Activated T-helper 17 cell treated with anti-CD3 and anti-CD28 coated beads, Interleukin-2, amount 50 U/mL, for 72 hours (primary cell): ENCODE measurements around the gene RPS21. TPM values are rescaled to one million over a fixed set of nuclear protein-coding genes. Genes with fewer than 3 reads are reported as not detected.
A peak's percentile ranks its signal among the peaks of the same experiment; 100 is the strongest.

Experiments used
- ATAC-seq: fragments of 150-1000 bp; cut with Tn5 transposase; replicated peaks from 2 replicates; pipeline ENCODE4 v1.10.0; 2021; ENCODE audit warnings: mild to moderate bottlenecking, moderate library complexity
- H3K27ac Mint-ChIP-seq: one replicate; pipeline ENCODE4 v1.8.0; 2022; ENCODE audit warnings: mixed read lengths
- H3K27me3 Mint-ChIP-seq: one replicate; pipeline ENCODE4 v1.8.0; 2022; ENCODE audit warnings: mixed read lengths
- H3K36me3 Mint-ChIP-seq: one replicate; pipeline ENCODE4 v1.8.0; 2022; ENCODE audit warnings: low read depth, mild to moderate bottlenecking, mixed read lengths
- H3K4me1 Mint-ChIP-seq: one replicate; pipeline ENCODE4 v1.8.0; 2022; ENCODE audit warnings: mixed read lengths
- H3K4me3 Mint-ChIP-seq: one replicate; pipeline ENCODE4 v1.8.0; 2022; ENCODE audit warnings: mild to moderate bottlenecking, mixed read lengths
- H3K9me3 Mint-ChIP-seq: one replicate; pipeline ENCODE4 v1.8.0; 2022; ENCODE audit warnings: mixed read lengths
- total RNA-seq, 2 donors: library from RNA; stranded (reverse); gene quantifications; one replicate each; pipeline ENCODE4 v1.2.3, GENCODE V29; 2022

Gene RPS21
- total RNA-seq, 2 donors from 2014 or later: 2,323 to 2,749 TPM

DNA sequence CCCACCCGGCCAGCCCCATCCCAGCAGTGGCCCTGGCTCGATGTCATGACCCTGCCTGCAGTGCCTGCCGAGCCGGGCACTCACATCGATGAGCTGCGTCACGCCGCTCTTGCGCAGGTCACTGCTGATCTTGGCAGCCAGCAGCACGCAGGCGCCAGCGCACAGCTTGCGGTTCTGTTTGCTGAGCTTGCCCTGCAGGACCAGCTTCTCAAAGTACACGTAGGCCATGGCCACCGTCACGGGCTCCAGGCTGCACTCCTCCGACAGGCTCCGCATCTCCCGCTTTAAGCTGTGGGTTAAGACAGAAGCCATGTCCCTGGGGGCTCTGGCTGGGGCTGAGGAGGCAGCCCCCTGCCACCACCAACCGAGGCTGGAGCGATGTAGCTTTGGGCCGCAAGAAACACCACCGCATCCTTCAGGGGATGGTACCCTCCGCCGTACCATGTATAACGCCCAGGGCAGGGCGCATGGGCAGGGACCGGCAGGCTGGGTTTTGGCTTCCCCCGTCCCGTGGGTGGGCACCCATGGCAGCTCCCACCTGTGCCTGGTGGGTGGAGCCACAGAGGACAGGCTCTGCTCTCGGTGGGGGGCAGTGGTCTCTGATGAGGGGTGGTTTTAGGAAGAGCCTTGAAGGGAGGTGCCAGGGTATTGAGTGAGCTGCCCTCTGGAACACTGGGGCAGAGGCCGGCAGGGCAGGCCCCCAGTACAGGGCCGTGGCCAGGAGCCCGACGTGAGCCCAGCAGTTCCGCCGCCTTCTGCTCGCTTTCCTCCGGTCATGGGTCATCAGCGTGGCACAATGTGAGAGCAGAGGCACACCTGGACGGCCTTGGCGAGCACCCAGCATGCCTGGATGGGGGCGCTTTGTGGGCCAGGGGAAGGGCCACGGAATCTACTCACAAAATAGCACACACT is 4.5 kb downstream of the RPS21 start:
- no peaks in the 10 kb centered on the region for H3K27me3 Mint-ChIP-seq
- no peaks in the 10 kb centered on the region for H3K9me3 Mint-ChIP-seq
- ATAC-seq: no peak
- H3K4me3 Mint-ChIP-seq: no peak overlapping the region
- H3K36me3 Mint-ChIP-seq: peaks cover 42% of the 10 kb centered on the region
- peaks cover 6% of the 10 kb centered on the region for H3K4me1 Mint-ChIP-seq
- H3K27ac Mint-ChIP-seq: no peak overlapping the region

DNA sequence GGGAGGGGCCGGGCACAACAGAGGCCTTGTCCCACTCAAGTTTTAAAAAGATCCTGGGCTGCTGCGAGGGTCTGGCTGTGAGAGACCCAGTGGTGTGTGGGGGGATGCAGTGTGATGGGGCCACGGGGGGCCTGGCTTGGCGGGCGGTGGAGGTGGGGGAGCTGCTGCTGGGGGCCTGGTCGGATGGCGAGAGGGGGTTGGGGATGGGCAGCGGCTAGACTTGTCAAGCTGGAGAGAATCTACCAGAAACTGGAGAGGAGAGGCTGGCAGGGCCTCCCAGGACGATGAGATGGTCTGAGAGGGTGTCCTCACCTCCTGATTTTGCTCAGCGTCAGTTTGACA is 5.1 kb downstream of the RPS21 start:
- H3K27ac Mint-ChIP-seq: no peak overlapping the region
- H3K36me3 Mint-ChIP-seq: peaks cover 37% of the 10 kb centered on the region
- ATAC-seq: no peak
- H3K9me3 Mint-ChIP-seq: no peaks in the 10 kb centered on the region
- peaks cover 6% of the 10 kb centered on the region for H3K4me1 Mint-ChIP-seq
- H3K4me3 Mint-ChIP-seq: no peak overlapping the region
- no peaks in the 10 kb centered on the region for H3K27me3 Mint-ChIP-seq

DNA sequence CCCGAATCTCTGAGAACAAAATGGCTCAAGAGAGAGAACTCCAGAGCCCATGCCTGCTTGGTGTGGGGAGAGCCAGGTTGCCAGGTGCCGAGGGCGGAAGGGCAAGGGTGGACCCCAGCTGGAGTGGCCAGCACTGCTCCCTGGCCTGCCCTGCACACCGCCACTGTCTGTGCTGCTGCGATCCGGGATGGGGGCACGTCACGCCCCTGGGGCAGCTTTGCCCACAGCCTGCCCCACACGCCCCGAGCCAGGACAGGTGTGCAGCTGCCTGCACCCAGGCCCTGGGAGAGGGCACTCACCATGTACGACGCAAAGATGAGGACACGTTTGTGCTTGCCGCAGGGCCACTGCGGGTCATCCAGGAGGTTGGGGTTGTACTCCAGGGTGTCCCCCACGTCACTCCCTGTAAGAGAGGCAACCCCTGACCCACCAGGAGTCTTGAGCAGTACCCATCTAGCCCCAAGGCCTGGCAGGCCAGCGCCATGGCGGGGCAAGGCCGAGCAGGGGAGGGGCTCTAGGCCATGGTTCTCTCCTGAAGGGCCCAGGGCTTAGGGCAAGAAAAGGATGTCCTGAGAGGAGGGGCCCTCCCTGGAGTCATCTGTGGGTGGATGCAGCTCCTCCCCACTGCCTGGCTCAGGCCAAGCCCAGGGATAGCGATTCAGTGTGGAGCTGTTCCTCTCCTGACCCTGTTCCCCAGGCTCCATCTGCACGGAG is 5.9 kb downstream of the RPS21 start:
- H3K4me1 Mint-ChIP-seq: peaks cover 6% of the 10 kb centered on the region
- no peaks in the 10 kb centered on the region for H3K27me3 Mint-ChIP-seq
- H3K36me3 Mint-ChIP-seq: peaks cover 30% of the 10 kb centered on the region
- no peak overlapping the region for H3K27ac Mint-ChIP-seq
- no peak overlapping the region for H3K4me3 Mint-ChIP-seq
- H3K9me3 Mint-ChIP-seq: no peaks in the 10 kb centered on the region
- peak; percentile 3 for ATAC-seq

DNA sequence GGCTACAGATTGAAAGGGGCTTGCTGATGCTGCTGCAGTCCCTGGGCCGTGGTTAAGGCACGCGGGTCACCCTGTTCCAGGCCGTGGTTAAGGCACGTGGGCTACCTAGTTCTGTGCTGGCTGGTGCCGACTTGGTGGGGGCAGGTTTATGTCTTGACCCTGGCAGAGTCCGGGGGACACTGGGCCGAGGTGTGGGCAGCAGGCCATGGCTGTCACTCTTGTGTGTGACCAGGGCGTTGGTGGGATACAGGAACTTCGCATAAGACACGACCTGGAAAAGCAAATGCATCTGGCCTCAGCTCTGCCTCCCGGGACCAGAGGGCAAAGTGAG is 6.4 kb downstream of the RPS21 start:
- Mint-ChIP-seq H3K36me3 (peaks cover 24% of the 10 kb centered on the region), H3K4me1 (peaks cover 6% of the 10 kb centered on the region), H3K9me3 (no peaks in the 10 kb centered on the region), H3K4me3 (no peak overlapping the region), H3K27me3 (no peaks in the 10 kb centered on the region), H3K27ac (no peak overlapping the region)
- peak; percentile 9 for ATAC-seq

DNA sequence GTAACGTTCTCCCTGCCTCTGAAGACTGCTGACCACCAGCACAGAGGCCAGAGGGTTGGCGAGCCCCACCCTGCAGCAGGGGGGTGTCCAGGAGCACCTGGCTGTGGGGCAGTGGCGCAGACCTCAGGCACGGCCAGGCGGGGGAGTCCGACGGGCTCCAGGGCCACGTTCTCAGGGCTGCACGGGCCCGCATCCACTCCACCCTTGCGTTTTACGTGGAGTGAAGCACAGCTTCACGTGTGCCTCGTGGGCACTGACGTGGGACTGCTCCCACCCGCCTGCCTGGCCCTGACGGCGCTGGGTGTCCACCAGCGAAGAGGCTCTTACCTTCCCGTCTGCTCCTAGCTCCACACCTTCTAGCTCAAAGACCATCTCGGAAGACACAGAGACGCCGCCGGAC is 6.9 kb downstream of the RPS21 start:
- ATAC-seq: no peak
- Mint-ChIP-seq H3K4me1 (peaks cover 5% of the 10 kb centered on the region), H3K36me3 (peaks cover 19% of the 10 kb centered on the region), H3K27me3 (no peaks in the 10 kb centered on the region), H3K4me3 (no peak overlapping the region), H3K27ac (no peak overlapping the region), H3K9me3 (no peaks in the 10 kb centered on the region)

DNA sequence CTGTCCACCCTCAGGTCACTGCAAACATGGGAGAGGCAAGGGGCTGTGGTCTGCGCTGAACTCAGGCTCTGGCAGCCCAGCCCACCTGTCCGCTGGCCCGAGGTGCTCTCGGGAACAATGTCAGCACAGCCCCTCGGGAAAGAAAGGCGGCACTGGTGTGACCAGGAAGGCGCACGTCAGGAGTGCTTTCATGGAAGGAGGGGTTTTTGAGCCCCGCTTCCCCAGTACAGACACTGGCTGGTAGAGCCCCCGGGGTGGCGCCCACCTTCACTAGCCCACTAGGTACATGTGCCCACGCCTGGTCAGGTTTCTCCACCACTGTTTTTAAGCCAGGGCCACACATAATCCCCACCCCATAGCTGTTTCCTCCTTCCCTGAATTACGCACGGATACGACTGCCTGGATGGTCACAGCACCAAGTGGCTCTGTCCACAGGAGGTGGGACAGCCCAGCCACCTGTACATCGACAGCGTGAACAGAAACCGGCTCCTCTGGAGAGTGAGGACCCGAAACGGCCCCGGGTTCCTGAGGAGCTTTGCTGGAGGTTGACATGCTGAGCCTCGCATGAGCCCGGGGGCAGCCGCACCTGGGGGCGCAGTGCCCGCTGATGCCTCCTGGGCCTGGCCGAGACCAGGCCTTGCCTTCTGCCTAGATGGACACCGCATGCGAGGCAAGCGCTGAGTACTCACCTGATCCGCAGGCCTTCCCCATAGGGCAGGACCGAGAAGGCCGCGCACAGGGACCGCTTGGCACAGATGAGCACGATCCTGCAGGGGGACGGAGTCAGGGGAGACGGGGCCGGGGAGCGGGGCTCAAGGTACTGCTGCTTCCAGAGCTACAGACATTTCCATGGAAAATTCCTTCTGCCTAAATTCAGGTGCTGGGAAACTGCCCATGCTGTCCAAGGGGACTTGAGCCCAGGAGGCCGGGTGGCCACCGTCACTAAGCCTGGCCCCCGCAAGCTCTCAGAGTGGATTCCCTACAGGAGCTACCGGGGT is 7.6 kb downstream of the RPS21 start:
- Mint-ChIP-seq H3K9me3 (no peaks in the 10 kb centered on the region), H3K27ac (no peak overlapping the region), H3K4me1 (no peaks in the 10 kb centered on the region), H3K4me3 (no peak overlapping the region), H3K27me3 (no peaks in the 10 kb centered on the region), H3K36me3 (peaks cover 12% of the 10 kb centered on the region)
- no peak for ATAC-seq

DNA sequence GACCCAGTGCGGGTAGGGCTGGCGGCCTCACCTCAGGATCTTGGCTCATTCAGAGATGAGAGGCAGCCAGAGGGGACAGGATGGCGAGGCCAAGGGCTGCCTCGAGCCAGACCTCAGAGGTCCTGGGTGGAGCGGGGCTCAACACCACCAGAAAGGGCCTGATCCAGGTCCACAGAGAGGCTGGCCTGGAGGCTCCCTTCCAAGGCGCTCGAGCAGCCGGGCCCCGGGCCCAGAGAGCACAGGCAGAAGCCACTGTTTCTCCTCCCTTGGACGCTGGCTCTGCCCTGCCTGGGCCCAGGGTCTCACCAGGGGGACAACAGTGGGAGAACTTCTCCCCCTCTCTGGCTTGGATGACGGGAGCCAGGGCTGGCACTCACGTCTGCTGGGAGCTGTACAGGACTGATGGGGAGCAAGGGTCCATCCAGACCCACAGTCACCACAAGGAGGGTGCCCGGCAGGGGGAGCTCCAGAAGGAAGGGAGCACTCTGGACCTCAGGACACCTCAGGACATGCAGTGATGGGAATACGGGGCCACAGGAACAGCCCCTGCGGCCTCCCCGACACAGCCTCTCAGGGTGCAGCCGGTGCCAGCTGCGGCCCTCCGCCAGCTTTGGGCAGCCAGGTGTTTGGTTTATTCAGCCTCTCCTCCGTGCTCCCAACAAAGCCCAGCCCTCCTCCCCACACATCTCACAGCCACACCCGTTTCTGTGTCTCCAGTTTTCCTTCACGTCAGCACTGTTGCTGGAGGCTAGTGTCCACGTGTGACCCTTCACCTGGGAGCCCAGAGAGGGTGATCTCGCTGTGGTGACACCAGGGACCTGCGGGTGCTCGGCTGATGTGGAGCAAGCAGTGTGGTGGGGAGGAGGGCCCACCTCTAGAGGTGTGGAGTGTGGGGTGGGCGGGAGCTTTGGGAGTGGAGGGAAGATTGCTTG is 8.7 kb downstream of the RPS21 start:
- Mint-ChIP-seq H3K4me3 (no peak overlapping the region), H3K4me1 (no peaks in the 10 kb centered on the region), H3K27ac (no peak overlapping the region), H3K27me3 (no peaks in the 10 kb centered on the region), H3K9me3 (no peaks in the 10 kb centered on the region), H3K36me3 (peaks cover 2% of the 10 kb centered on the region)
- ATAC-seq: no peak

DNA sequence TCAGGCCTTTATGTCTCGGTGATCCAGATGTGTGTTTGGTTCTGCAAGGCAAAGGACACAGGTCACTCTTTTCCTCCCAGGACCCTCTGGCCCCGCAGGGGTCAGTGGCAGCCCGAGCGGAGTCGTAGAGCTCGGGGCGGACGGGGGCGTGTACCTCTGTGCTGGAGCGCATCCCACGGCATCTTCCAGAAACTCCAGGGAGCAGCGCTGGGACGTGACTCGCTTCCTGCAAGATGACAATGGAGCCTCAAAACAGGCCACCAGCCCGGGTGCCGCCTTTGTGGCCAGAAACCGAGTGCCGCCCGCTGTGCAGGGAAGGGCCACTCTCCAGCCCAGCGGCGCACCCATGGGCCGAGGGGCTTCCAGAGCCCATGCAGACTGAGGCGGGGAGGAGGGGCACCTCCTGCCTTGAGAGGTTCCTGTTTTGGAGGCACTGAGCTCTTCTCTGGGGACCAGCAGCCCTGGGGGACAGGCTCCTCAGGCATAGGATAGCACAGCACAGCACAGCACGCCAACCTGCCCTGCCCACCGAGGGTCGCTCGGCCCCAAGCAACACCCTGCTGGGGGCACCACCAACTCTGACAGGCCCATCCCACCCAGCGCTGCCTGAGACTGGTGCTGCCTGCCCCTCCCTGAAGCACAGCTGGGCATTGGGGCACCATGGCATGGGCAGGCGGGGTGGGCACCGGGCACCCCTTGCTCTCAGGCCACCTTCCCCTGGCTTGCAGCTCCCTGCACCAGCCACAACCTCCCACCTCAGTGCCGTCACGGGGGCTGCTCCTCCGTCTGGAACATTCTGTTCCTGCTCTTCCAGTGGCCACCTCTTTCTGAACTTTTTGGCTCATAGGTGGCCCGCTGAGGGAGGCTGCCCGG is 9.7 kb downstream of the RPS21 start:
- H3K4me1 Mint-ChIP-seq: no peaks in the 10 kb centered on the region
- peak overlapping the region; percentile 30 for H3K27ac Mint-ChIP-seq
- H3K9me3 Mint-ChIP-seq: no peaks in the 10 kb centered on the region
- no peak for ATAC-seq
- no peaks in the 10 kb centered on the region for H3K36me3 Mint-ChIP-seq
- H3K27me3 Mint-ChIP-seq: no peaks in the 10 kb centered on the region
- no peak overlapping the region for H3K4me3 Mint-ChIP-seq

DNA sequence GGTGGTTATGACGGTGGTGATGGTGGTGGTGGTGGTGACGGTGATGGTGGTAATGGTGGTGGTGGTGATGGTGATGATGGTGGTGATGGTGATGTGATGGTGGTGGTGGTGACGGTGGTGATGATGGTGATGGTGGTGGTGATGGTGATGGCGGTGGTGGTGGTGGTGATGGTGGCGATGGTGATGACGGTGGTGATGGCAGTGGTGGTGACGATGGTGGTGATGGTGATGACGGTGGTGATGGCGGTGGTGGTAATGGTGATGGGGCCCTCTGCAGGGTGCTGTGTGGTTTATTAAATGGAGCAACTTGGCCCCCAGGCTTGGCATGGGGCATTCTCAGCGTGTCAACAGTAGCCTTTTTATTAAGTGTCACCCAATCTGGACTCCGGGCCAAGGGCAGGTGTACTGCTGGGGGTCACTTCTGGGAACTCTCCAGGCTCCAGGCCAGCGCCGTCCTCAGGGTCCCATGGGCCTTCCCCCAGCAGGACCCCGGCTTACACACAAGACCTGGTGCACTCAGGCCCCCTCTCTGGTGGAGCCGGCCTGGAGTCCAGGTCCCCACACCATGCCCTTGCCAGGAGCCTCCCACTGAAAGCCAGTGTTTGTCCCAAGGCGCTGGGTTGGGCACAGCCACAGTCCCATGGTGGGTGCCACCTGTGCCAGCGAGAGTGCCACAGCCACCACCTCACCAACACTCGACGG is 11.4 kb downstream of the RPS21 start:
- Mint-ChIP-seq H3K4me1 (no peaks in the 10 kb centered on the region), H3K27ac (no peak overlapping the region), H3K9me3 (no peaks in the 10 kb centered on the region), H3K4me3 (no peak overlapping the region), H3K27me3 (no peaks in the 10 kb centered on the region), H3K36me3 (no peaks in the 10 kb centered on the region)
- no peak for ATAC-seq

DNA sequence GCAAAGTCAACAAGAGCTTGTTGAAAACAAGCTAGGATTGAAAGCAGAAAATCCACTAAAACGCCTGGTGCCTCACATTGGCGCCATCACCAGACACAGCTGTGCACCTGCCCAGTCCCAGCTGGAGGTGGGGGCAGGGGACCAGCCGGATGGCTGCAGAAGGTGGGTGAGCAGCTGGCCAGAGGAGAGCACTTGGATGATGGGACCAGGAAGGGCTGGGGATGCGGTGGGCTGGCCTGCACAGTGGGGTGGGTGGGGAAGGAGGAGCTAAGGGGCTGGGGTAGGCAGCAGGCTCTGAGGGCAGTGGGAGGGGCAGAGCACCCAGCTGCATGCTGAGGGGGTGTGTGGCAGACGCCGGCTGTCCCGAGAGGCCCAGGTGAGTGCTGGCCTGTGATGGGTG is 13.1 kb downstream of the RPS21 start:
- ATAC-seq: no peak
- H3K9me3 Mint-ChIP-seq: no peaks in the 10 kb centered on the region
- H3K27ac Mint-ChIP-seq: no peak overlapping the region
- no peaks in the 10 kb centered on the region for H3K36me3 Mint-ChIP-seq
- no peaks in the 10 kb centered on the region for H3K27me3 Mint-ChIP-seq
- no peaks in the 10 kb centered on the region for H3K4me1 Mint-ChIP-seq
- H3K4me3 Mint-ChIP-seq: no peak overlapping the region

DNA sequence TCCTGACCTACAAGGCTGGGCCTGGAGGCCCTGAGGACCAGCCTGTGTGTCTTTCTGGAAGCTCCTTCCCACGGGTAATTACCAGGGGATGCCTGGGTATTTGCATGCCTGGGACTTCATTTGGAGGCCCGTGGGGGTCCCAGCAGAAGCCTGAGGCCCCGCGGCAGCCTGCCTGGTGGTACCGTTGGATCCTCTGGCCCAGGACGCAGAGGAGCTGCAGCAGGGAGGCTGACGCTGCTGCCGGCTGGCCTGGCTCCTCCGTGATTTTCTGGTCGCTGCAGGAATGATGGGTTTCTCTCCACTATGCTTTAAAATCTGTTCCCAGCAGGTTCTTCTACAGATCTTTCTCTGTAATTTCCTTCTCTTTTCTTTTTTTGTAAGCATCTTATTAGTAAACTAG is 13.6 kb downstream of the RPS21 start:
- no peaks in the 10 kb centered on the region for H3K36me3 Mint-ChIP-seq
- H3K4me1 Mint-ChIP-seq: no peaks in the 10 kb centered on the region
- no peak for ATAC-seq
- no peak overlapping the region for H3K4me3 Mint-ChIP-seq
- no peaks in the 10 kb centered on the region for H3K27me3 Mint-ChIP-seq
- no peaks in the 10 kb centered on the region for H3K9me3 Mint-ChIP-seq
- H3K27ac Mint-ChIP-seq: no peak overlapping the region

DNA sequence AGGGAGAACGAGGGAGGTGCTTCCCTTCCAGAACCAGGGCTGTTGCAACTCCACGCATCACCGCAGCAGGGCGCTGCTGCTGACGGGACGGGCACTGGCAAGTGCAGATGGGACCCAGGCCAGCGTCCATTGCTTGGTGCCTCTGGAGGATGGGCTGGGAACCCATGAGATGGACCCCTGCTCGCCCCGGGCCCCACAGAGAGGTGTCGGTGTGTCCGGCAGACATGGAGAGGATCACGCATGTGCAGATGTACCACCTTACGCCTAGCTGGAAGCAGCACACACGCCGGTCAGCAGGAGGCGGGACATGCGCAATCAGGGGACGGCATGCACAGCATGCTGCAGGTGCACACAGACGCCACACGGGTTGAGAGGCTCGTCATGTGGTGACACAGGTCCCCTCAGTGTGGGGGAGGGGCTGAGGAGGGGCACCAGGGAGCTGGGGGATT is 14.5 kb downstream of the RPS21 start:
- ATAC-seq: no peak
- Mint-ChIP-seq H3K36me3 (no peaks in the 10 kb centered on the region), H3K27ac (no peak overlapping the region), H3K4me3 (no peak overlapping the region), H3K27me3 (no peaks in the 10 kb centered on the region), H3K9me3 (no peaks in the 10 kb centered on the region), H3K4me1 (peaks cover 5% of the 10 kb centered on the region)
